ENCODE data around the gene TUT1. TPM values are rescaled to one million over a fixed set of nuclear protein-coding genes. Genes with fewer than 3 reads are reported as not detected.
A peak's percentile ranks its signal among the peaks of the same experiment; 100 is the strongest.

The TUT1 gene
- 6.1 and 7.7 TPM in 2 replicates for total RNA-seq (2014; rRNA removed; shearing (Covaris generic))
- 11.1 and 12.1 TPM in 2 replicates for polyA plus RNA-seq (2016; fragmentation: Nextera tagmentation; extraction: Ambion mirVana)

- Histone ChIP-seq H3K36me3 (ENCODE audit: low read depth) (peaks cover 11% of the 10 kb centered on the region; the same call in 1 of the 2 replicates), H4K20me1 (ENCODE audit: insufficient read depth) (no peaks in the 10 kb centered on the region), H3K9ac (peak within 1 kb of the TSS; percentile 95), H3F3A (ENCODE audit: insufficient read depth) (peaks cover 43% of the 10 kb centered on the region), H3K4me2 (ENCODE audit: unreplicated experiment) (peak within 1 kb of the TSS; percentile 91), H3K4me3 (peak within 1 kb of the TSS; percentile 94), H3K79me2 (ENCODE audit: insufficient read depth) (peaks cover 61% of the 10 kb centered on the region), H2AFZ (peak within 1 kb of the TSS; percentile 87), H3K27me3 (replicated peaks; ENCODE audit: insufficient read depth) (no peaks in the 10 kb centered on the region), H3K4me1 (ENCODE audit: insufficient read depth) (0 out of 2 replicates have a peak, but pooled peaks cover 20% of the 10 kb centered on the region), H3K9me3 (ENCODE audit: low read depth) (no peaks in the 10 kb centered on the region), H3K9me2 (ENCODE audit: insufficient read depth) (no peaks in the 10 kb centered on the region), H3K27ac (peak within 1 kb of the TSS; percentile 88)
- TF ChIP-seq EZH2phosphoT487 (IDR thresholded peaks at IDR 0.05; ENCODE audit: insufficient read depth, low read depth) = no peak
- no peak for TF ChIP-seq EZH2 (IDR thresholded peaks at IDR 0.05; ENCODE audit: insufficient read depth, poor library complexity, severe bottlenecking)
- 0 to 1% methylated on average over 58 of the region's 58 CpGs for WGBS, 2 experiments (ENCODE audit: low coverage in 1 of 2, low lambda C conversion rate in 2 of 2, missing lambda C conversion rate in 2 of 2)
- DNase-seq = peak; percentile 99
- in situ Hi-C loops (cut with MboI) = no loop called here
Measured at GRCh38 chr11:62591448-62592145, at the start of gene TUT1. Gene TUT1 (minus strand): TSS chr11:62591523. CDS start chr11:62591485, 38 bp downstream.

- no peak overlapping the region for H3K4me3 ChIP-seq
- in situ Hi-C loops (cut with MboI) = no loop called here
- H3K79me2 ChIP-seq (ENCODE audit: insufficient read depth) = peaks cover 34% of the 10 kb centered on the region
- H2AFZ ChIP-seq = no peak overlapping the region
- no peaks in the 10 kb centered on the region for H4K20me1 ChIP-seq (ENCODE audit: insufficient read depth)
- WGBS, 2 experiments (ENCODE audit: low coverage in 1 of 2, low lambda C conversion rate in 2 of 2, missing lambda C conversion rate in 2 of 2) = 93% methylated on average over 6 of the region's 6 CpGs
- no peaks in the 10 kb centered on the region for H3K9me2 ChIP-seq (ENCODE audit: insufficient read depth)
- H3K4me1 ChIP-seq (ENCODE audit: insufficient read depth) = no peaks in the 10 kb centered on the region
- no peak for DNase-seq
- TF ChIP-seq EZH2 (IDR thresholded peaks at IDR 0.05; ENCODE audit: insufficient read depth, poor library complexity, severe bottlenecking) (no peak), EZH2phosphoT487 (IDR thresholded peaks at IDR 0.05; ENCODE audit: insufficient read depth, low read depth) (no peak)
- H3K9me3 ChIP-seq (ENCODE audit: low read depth) = no peaks in the 10 kb centered on the region
- H3F3A ChIP-seq (ENCODE audit: insufficient read depth) = 0 out of 2 replicates have a peak, but pooled peaks cover 3% of the 10 kb centered on the region
- H3K27ac ChIP-seq = no peak overlapping the region
- no peak overlapping the region for H3K9ac ChIP-seq
- H3K27me3 ChIP-seq (replicated peaks; ENCODE audit: insufficient read depth) = no peaks in the 10 kb centered on the region
- peaks cover 74% of the 10 kb centered on the region; the same call in 1 of the 2 replicates for H3K36me3 ChIP-seq (ENCODE audit: low read depth)
- H3K4me2 ChIP-seq (ENCODE audit: unreplicated experiment) = no peak overlapping the region
Measured at GRCh38 chr11:62632492-62632891, 41.2 kb upstream of the TUT1 start.

- no peak for TF ChIP-seq EZH2 (IDR thresholded peaks at IDR 0.05; ENCODE audit: insufficient read depth, poor library complexity, severe bottlenecking)
- TF ChIP-seq EZH2phosphoT487 (IDR thresholded peaks at IDR 0.05; ENCODE audit: insufficient read depth, low read depth) = no peak
- H2AFZ ChIP-seq = no peak overlapping the region
- H3K9me2 ChIP-seq (ENCODE audit: insufficient read depth) = no peaks in the 10 kb centered on the region
- H3K27ac ChIP-seq = no peak overlapping the region
- DNase-seq = peak; percentile 32
- H3K4me2 ChIP-seq (ENCODE audit: unreplicated experiment) = no peak overlapping the region
- no peaks in the 10 kb centered on the region for H3K27me3 ChIP-seq (replicated peaks; ENCODE audit: insufficient read depth)
- H3K79me2 ChIP-seq (ENCODE audit: insufficient read depth) = no peaks in the 10 kb centered on the region
- peaks cover 48% of the 10 kb centered on the region for H3F3A ChIP-seq (ENCODE audit: insufficient read depth)
- in situ Hi-C loops (cut with MboI) = no loop called here
- WGBS, 2 experiments (ENCODE audit: low coverage in 1 of 2, low lambda C conversion rate in 2 of 2, missing lambda C conversion rate in 2 of 2) = 59 to 68% methylated on average over 3 of the region's 3 CpGs
- no peak overlapping the region for H3K9ac ChIP-seq
- peaks cover 50% of the 10 kb centered on the region; the same call in 1 of the 2 replicates for H3K36me3 ChIP-seq (ENCODE audit: low read depth)
- H4K20me1 ChIP-seq (ENCODE audit: insufficient read depth) = no peaks in the 10 kb centered on the region
- no peaks in the 10 kb centered on the region for H3K4me1 ChIP-seq (ENCODE audit: insufficient read depth)
- H3K9me3 ChIP-seq (ENCODE audit: low read depth) = no peaks in the 10 kb centered on the region
- no peak overlapping the region for H3K4me3 ChIP-seq
Measured at GRCh38 chr11:62627713-62628112, 36.4 kb upstream of the TUT1 start.

GRCh38 chr11:62622476-62623089 is 31.3 kb upstream of the TUT1 start:
- H3K4me3 ChIP-seq = peak overlapping the region; percentile 90
- in situ Hi-C loops (cut with MboI) = no loop called here
- no peaks in the 10 kb centered on the region for H3K9me2 ChIP-seq (ENCODE audit: insufficient read depth)
- no peak for DNase-seq
- peak overlapping the region; percentile 57 for H2AFZ ChIP-seq
- no peaks in the 10 kb centered on the region for H3K27me3 ChIP-seq (replicated peaks; ENCODE audit: insufficient read depth)
- peak overlapping the region; percentile 98 for H3K27ac ChIP-seq
- peak overlapping the region; percentile 81 for H3K9ac ChIP-seq
- peaks cover 18% of the 10 kb centered on the region for H3K4me1 ChIP-seq (ENCODE audit: insufficient read depth)
- H3K9me3 ChIP-seq (ENCODE audit: low read depth) = no peaks in the 10 kb centered on the region
- TF ChIP-seq EZH2 (IDR thresholded peaks at IDR 0.05; ENCODE audit: insufficient read depth, poor library complexity, severe bottlenecking) (no peak), EZH2phosphoT487 (IDR thresholded peaks at IDR 0.05; ENCODE audit: insufficient read depth, low read depth) (no peak)
- H3K79me2 ChIP-seq (ENCODE audit: insufficient read depth) = peaks cover 29% of the 10 kb centered on the region
- H3F3A ChIP-seq (ENCODE audit: insufficient read depth) = peaks cover 62% of the 10 kb centered on the region
- no peaks in the 10 kb centered on the region for H4K20me1 ChIP-seq (ENCODE audit: insufficient read depth)
- WGBS, 2 experiments (ENCODE audit: low coverage in 1 of 2, low lambda C conversion rate in 2 of 2, missing lambda C conversion rate in 2 of 2) = 77 to 80% methylated on average over 7 of the region's 7 CpGs
- peak overlapping the region; percentile 40 for H3K4me2 ChIP-seq (ENCODE audit: unreplicated experiment)
- H3K36me3 ChIP-seq (ENCODE audit: low read depth) = peaks cover 18% of the 10 kb centered on the region; the same call in 1 of the 2 replicates

Measured in GM23248 (cell line).